HCT116 (cell line): ENCODE measurements around the gene CORO2B. TPM values are rescaled to one million over a fixed set of nuclear protein-coding genes. Genes with fewer than 3 reads are reported as not detected.

Source experiments
- ATAC-seq: fragments of 200-7000 bp; cut with Tn5 transposase; 2 replicates; pipeline ENCODE4 v1.9.1; 2020; ENCODE audit warnings: mild to moderate bottlenecking, moderate library complexity
- BruUV-seq: library from RNA; stranded (reverse); fragments of 400-500 nt; replicated peaks from 2 replicates; lab custom pipeline; 2021; lab: Mats Ljungman, UMichigan
- CTCF ChIA-PET: fragments of 300-600 bp; sonication (Branson Sonifier 250); formaldehyde crosslinking; loops from one replicate; lab custom pipeline; 2021; ENCODE audit warnings: antibody characterized with exemption; lab: Charles Lee
- POLR2A ChIA-PET: fragments of 300-600, 350-600 bp; sonication (Branson Sonifier 250); formaldehyde crosslinking; loops from one replicate; lab custom pipeline; 2021; ENCODE audit warnings: antibody characterized with exemption; lab: Charles Lee
- RAD21 ChIA-PET, 2 experiments: fragments of 300-600 bp; sonication (Branson Sonifier 250); formaldehyde crosslinking; loops; one replicate each; lab custom pipeline; 2023; ENCODE audit warnings: low total read pairs in 2 of 2; ENCODE audit not compliant: uncharacterized antibody in 2 of 2, unreplicated experiment in 2 of 2, low non-redundant PET in 1 of 2; lab: Charles Lee
- DNase-seq: peaks from one replicate; pipeline ENCODE4 v3.0.0-alpha.2; 2010; ENCODE audit warnings: low read depth, low spot score
- H2AFZ ChIP-seq: fragments of 200-600 bp; shearing (Covaris generic), sonication (generic); 2 replicates; pipeline ENCODE4 v1.6.1; 2017; ENCODE audit warnings: low read depth, mixed run types, mixed read lengths, antibody characterized with exemption, low read length; ENCODE audit not compliant: poor library complexity, severe bottlenecking
- H3K27ac ChIP-seq: 2 replicates; pipeline ENCODE4 v1.5.1; 2012; ENCODE audit warnings: low read depth, low read length
- H3K27me3 ChIP-seq: fragments of 200-600 bp; sonication (generic); 2 replicates; pipeline ENCODE4 v1.6.1; 2016; ENCODE audit warnings: mixed run types, low read length, mixed read lengths; ENCODE audit not compliant: insufficient read depth
- H3K36me3 ChIP-seq, 2 experiments: fragments of 200-500 bp in 1 of 2; fragments of 200-600 bp in 1 of 2; sonication (Bioruptor generic) in 1 of 2; sonication (generic) in 1 of 2; 2 replicates each; pipeline versions ENCODE4 v1.5.1 to v1.6.1; 2014 to 2016; ENCODE audit warnings: low read length in 2 of 2, inconsistent platforms in 1 of 2, mixed read lengths in 1 of 2, mixed run types in 1 of 2; ENCODE audit not compliant: insufficient read depth in 2 of 2, control insufficient read depth in 1 of 2
- H3K4me1 ChIP-seq, 2 experiments: fragments of 200-600 bp in 1 of 2; sonication (generic) in 1 of 2; 2 replicates each; pipeline versions ENCODE4 v1.5.1 to v1.6.1; 2012 to 2017; ENCODE audit warnings: low read length in 2 of 2, inconsistent platforms in 1 of 2, mild to moderate bottlenecking in 1 of 2, mixed read lengths in 1 of 2, mixed run types in 1 of 2, moderate library complexity in 1 of 2; ENCODE audit not compliant: insufficient read depth in 2 of 2, control insufficient read depth in 1 of 2
- H3K4me2 ChIP-seq: fragments of 200-600 bp; sonication (generic); 2 replicates; pipeline ENCODE4 v1.6.1; 2017; ENCODE audit warnings: mixed run types, low read length, mixed read lengths
- H3K4me3 ChIP-seq, 2 experiments: fragments of 200-600 bp in 1 of 2; sonication (generic) in 1 of 2; replicated peaks in 1 of 2; 2 replicates each; pipeline ENCODE4 v1.5.1; 2011 to 2016; ENCODE audit warnings: low read length in 2 of 2, control low read depth in 1 of 2, low read depth in 1 of 2, mild to moderate bottlenecking in 1 of 2, mixed read lengths in 1 of 2, mixed run types in 1 of 2
- H3K79me2 ChIP-seq: fragments of 200-600 bp; sonication (generic); 2 replicates; pipeline ENCODE4 v1.6.1; 2017; ENCODE audit warnings: mild to moderate bottlenecking, mixed run types, low read length, moderate library complexity, mixed read lengths; ENCODE audit not compliant: insufficient read depth
- H3K9ac ChIP-seq: fragments of 200-600 bp; sonication (generic); 2 replicates; pipeline ENCODE4 v1.6.1; 2016; ENCODE audit warnings: low read length, mixed read lengths
- H3K9me2 ChIP-seq: fragments of 200-600 bp; sonication (generic), shearing (Covaris generic); 2 replicates; pipeline ENCODE4 v1.6.1; 2017; ENCODE audit warnings: mixed run types, mild to moderate bottlenecking, moderate library complexity; ENCODE audit not compliant: insufficient read depth
- H3K9me3 ChIP-seq, 2 experiments: fragments of 200-500 bp in 1 of 2; fragments of 200-600 bp in 1 of 2; sonication (Bioruptor generic) in 1 of 2; sonication (generic) in 1 of 2; 2 replicates each; pipeline ENCODE4 v1.6.1; 2014 to 2017; ENCODE audit warnings: low read length in 2 of 2, mixed read lengths in 2 of 2, inconsistent platforms in 1 of 2, low read depth in 1 of 2, mild to moderate bottlenecking in 1 of 2, mixed run types in 1 of 2, moderate library complexity in 1 of 2; ENCODE audit not compliant: control insufficient read depth in 1 of 2, insufficient read depth in 1 of 2
- H4K20me1 ChIP-seq: fragments of 200-600 bp; sonication (generic), shearing (Covaris generic); 2 replicates; pipeline ENCODE4 v1.6.1; 2017; ENCODE audit warnings: mixed run types, mild to moderate bottlenecking, moderate library complexity; ENCODE audit not compliant: insufficient read depth
- ATF3 ChIP-seq: IDR thresholded peaks from 2 replicates; pipeline ENCODE4 v1.6.1; 2012
- CTCF ChIP-seq, 3 experiments: fragments of 200-600 bp in 1 of 3; sonication (generic) in 1 of 3; IDR thresholded peaks in 2 of 3; conservative IDR thresholded peaks in 1 of 3; 2 replicates each; pipeline ENCODE4 v1.5.1; 2012 to 2017; ENCODE audit warnings: low read depth in 2 of 3, low read length in 2 of 3, antibody characterized with exemption in 1 of 3, borderline replicate concordance in 1 of 3, control low read depth in 1 of 3, mild to moderate bottlenecking in 1 of 3, mixed read lengths in 1 of 3, mixed run types in 1 of 3, moderate library complexity in 1 of 3; ENCODE audit not compliant: insufficient read depth in 1 of 3
- EZH2 ChIP-seq: fragments of 200-600 bp; sonication (generic); IDR thresholded peaks from 2 replicates; pipeline ENCODE4 v1.6.1; 2017; ENCODE audit warnings: antibody characterized with exemption, mixed run types
- EZH2phosphoT487 ChIP-seq: fragments of 200-600 bp; IDR thresholded peaks from 2 replicates; pipeline ENCODE4 v1.6.1; 2018; ENCODE audit warnings: antibody characterized with exemption, borderline replicate concordance
- FOSL1 ChIP-seq: IDR thresholded peaks from 2 replicates; pipeline ENCODE4 v1.6.1; 2012; ENCODE audit warnings: low read depth
- JUND ChIP-seq: IDR thresholded peaks from 2 replicates; pipeline ENCODE4 v1.6.1; 2012
- MAX ChIP-seq: IDR thresholded peaks from 2 replicates; pipeline ENCODE4 v1.6.1; 2012
- POLR2AphosphoS5 ChIP-seq: IDR thresholded peaks from 2 replicates; pipeline ENCODE4 v1.6.1; 2011; ENCODE audit warnings: mild to moderate bottlenecking, low read depth, low read length, moderate library complexity
- SIN3A ChIP-seq: IDR thresholded peaks from 2 replicates; pipeline ENCODE4 v1.6.1; 2012; ENCODE audit warnings: low read depth
- SP1 ChIP-seq: IDR thresholded peaks from 2 replicates; pipeline ENCODE4 v1.6.1; 2012; ENCODE audit warnings: low read depth
- ZFX ChIP-seq: fragments of 450-650 bp; IDR thresholded peaks from 2 replicates; pipeline ENCODE4 v1.6.1; 2017
- intact Hi-C: fragments of 100-400 bp; cut with micrococcal nuclease; formaldehyde crosslinking; loops from 2 replicates; pipeline ENCODE4 v1.10.0; 2022
- total RNA-seq: library from RNA; stranded (reverse); gene quantifications from one replicate; pipeline ENCODE4 v1.2.1, GENCODE V29; 2021; ENCODE audit not compliant: unreplicated experiment
- TF ChIP-seq, protein P1 (sequence below): IDR thresholded peaks from 2 replicates; pipeline ENCODE4 v1.6.1; 2011; ENCODE audit warnings: mild to moderate bottlenecking, low read length, moderate library complexity; ENCODE audit not compliant: insufficient replicate concordance; ENCODE audit errors: extremely low read depth

The CORO2B gene
- total RNA-seq, 1 experiment from 2014 or later: 2.8 TPM

DNA sequence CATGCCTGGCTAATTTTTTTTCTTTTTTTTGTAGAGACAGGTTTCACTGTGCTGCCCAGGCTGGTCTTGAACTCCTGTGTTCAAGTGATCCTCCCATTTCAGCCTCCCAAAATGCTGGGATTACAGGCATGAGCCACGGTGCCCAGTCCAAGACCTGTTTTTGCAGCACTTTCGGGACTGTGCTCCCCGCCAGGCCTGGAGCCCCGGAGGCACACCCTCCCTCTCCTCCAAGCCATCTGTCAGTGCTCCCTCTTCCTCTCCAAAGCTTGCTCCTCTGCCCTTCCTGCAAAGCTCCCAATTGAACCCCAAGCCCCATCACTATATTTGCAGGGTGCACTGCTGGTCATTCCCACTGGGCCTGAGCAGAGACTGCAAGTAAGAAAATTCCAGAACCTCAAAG lies 98.1 kb downstream of the CORO2B start:
- DNase-seq: no peak
- H3K4me3 ChIP-seq: no peak overlapping the region
- ATAC-seq: no peak
- POLR2A ChIA-PET: no interaction called here
- RAD21 ChIA-PET: no interaction called here
- no peaks in the 10 kb centered on the region for H3K36me3 ChIP-seq
- H3K9ac ChIP-seq: no peak overlapping the region
- no peak overlapping the region for H3K27ac ChIP-seq
- H3K4me2 ChIP-seq: no peak overlapping the region
- H3K27me3 ChIP-seq: no peaks in the 10 kb centered on the region
- BruUV-seq: no TSS peak
- H3K79me2 ChIP-seq: no peaks in the 10 kb centered on the region
- no peak overlapping the region for H2AFZ ChIP-seq
- no peaks in the 10 kb centered on the region for H3K9me3 ChIP-seq
- CTCF ChIA-PET: interaction anchor here (1.5 to 6.3 kb wide), 3 partner anchors 123 to 248 kb away, joined by 6 to 98 read pairs (median 12); no protein-coding TSS in a partner anchor
- intact Hi-C loops: no loop called here
- H4K20me1 ChIP-seq: no peaks in the 10 kb centered on the region
- no peak for TF ChIP-seq EZH2phosphoT487
- no peak for TF ChIP-seq FOSL1
- TF ChIP-seq ATF3: no peak
- no peak for TF ChIP-seq SP1
- no peak for TF ChIP-seq SIN3A
- no peak for TF ChIP-seq JUND
- TF ChIP-seq, protein P1, sequence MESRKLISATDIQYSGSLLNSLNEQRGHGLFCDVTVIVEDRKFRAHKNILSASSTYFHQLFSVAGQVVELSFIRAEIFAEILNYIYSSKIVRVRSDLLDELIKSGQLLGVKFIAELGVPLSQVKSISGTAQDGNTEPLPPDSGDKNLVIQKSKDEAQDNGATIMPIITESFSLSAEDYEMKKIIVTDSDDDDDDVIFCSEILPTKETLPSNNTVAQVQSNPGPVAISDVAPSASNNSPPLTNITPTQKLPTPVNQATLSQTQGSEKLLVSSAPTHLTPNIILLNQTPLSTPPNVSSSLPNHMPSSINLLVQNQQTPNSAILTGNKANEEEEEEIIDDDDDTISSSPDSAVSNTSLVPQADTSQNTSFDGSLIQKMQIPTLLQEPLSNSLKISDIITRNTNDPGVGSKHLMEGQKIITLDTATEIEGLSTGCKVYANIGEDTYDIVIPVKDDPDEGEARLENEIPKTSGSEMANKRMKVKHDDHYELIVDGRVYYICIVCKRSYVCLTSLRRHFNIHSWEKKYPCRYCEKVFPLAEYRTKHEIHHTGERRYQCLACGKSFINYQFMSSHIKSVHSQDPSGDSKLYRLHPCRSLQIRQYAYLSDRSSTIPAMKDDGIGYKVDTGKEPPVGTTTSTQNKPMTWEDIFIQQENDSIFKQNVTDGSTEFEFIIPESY: no peak
- TF ChIP-seq CTCF (IDR thresholded peaks at IDR 0.05 in 2 of 3, conservative IDR thresholded peaks at IDR 0.05 in 1 of 3; ENCODE audit: borderline replicate concordance in 1 of 3, insufficient read depth in 1 of 3, low read depth in 2 of 3, low read length in 2 of 3): no peak
- no peak for TF ChIP-seq MAX
- TF ChIP-seq EZH2: no peak
- no peak for TF ChIP-seq ZFX
- TF ChIP-seq POLR2AphosphoS5: no peak
- H3K4me1 ChIP-seq: peaks cover 0 to 18% of the 10 kb centered on the region in 2 experiments; a peak in 2 of 4 replicates
- no peaks in the 10 kb centered on the region for H3K9me2 ChIP-seq
